ENCODE results near the gene LTBR. TPM values are rescaled to one million over a fixed set of nuclear protein-coding genes. Genes with fewer than 3 reads are reported as not detected.
A peak's percentile ranks its signal among the peaks of the same experiment; 100 is the strongest.
"Not testable (repeated sequence)": the region's sequence is repeated elsewhere in the genome, so short reads cannot be mapped to it uniquely, and the experiment has no call there.

LTBR gene
- total RNA-seq, 2 donors from 2014 or later: 0.47 to 1.4 TPM

DNA sequence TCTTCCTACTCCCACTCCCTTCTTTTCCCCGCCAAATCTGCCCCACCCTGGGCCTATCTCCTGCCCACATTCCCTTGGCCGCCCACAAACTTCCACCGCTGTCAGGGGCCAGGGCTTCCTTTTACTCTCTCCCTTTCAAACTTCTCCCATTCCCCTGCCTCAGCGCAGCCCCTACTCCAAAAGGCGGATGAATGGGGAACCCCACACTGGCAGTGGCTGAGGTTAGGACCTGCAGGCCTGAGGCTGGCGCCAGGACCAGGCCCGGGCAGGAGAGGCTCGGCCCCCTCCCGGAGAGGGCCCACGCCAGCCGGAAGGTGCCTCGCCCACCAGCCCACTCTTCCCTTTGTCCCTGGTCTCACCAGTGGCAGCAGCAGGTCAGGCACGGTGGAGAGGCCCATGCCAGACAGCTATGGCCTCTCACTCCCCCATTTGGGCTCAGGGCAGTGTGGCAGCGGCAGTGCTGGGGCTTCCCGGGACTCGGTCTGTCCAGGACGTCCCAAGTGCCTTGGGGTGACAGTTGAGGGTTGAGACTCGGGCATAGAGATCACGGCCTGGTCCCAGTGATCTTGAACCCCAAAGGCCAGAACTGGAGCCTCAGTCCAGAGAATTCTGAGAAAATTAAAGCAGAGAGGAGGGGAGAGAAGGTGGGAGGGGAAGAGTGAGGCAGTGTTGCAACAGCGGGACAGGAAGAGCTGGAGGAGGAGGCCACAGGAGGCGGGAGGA, 42.4 kb upstream of the LTBR start, which contains the start of gene TNFRSF1A:
Gene TNFRSF1A, minus strand, starts transcription at position 660 of the 723 bp plus-strand sequence. Its CDS starts 262 bp downstream, at position 398.
- DNase-seq (no peak), ATAC-seq (peak; percentile 53)
- H3K4me3 Mint-ChIP-seq: no peak within 1 kb of the TSS
- no peaks in the 10 kb centered on the region for H3K9me3 ChIP-seq (ENCODE audit: control insufficient read depth, low read length, poor library complexity, severe bottlenecking)
- H3K4me1 Mint-ChIP-seq: peaks cover 35% of the 10 kb centered on the region
- no peak within 1 kb of the TSS for H3K27ac Mint-ChIP-seq
- no peaks in the 10 kb centered on the region for H3K36me3 Mint-ChIP-seq (ENCODE audit: low read depth)
- H3K27me3 Mint-ChIP-seq: no peaks in the 10 kb centered on the region

DNA sequence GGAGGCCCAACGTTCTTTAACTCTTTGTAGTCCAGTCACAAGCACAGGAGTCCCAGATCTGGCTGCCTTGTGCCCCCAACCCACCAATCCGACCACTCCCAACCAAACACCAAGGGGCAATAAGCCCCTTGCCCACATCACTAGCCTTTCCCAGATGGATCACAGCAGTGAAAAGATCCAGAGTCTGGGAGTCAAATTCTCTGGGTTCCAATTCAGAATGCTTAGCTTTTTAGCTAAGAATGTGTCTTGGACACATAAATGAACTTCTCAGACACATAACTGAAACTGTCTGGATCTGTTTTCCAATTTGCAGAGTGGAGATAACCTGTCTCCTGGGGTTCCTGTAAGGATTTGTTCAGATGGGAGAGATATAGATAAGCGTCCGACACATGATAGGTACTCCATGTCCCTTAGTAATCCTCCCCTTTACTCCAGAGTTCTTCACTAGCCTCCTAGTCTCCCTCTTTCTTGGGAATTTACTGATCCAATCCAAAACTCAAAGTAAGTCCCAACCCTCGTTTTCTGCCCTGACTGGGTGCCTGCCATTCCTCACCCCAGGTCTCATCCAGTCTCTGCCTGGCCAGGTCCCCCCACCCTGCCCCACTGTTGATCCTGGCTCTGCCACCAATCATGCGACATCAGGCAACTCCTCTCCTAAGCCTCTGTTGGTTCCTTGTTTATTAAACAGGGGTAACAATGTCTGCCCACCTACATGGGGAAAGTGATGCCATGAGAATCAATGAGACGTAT, 41.6 kb upstream of the LTBR start:
- no peak overlapping the region for H3K4me3 Mint-ChIP-seq
- H3K27me3 Mint-ChIP-seq: no peaks in the 10 kb centered on the region
- no peak for ATAC-seq
- H3K4me1 Mint-ChIP-seq: peaks cover 41% of the 10 kb centered on the region
- no peaks in the 10 kb centered on the region for H3K9me3 ChIP-seq (ENCODE audit: control insufficient read depth, low read length, poor library complexity, severe bottlenecking)
- H3K27ac Mint-ChIP-seq: no peak overlapping the region
- no peak for DNase-seq
- no peaks in the 10 kb centered on the region for H3K36me3 Mint-ChIP-seq (ENCODE audit: low read depth)

DNA sequence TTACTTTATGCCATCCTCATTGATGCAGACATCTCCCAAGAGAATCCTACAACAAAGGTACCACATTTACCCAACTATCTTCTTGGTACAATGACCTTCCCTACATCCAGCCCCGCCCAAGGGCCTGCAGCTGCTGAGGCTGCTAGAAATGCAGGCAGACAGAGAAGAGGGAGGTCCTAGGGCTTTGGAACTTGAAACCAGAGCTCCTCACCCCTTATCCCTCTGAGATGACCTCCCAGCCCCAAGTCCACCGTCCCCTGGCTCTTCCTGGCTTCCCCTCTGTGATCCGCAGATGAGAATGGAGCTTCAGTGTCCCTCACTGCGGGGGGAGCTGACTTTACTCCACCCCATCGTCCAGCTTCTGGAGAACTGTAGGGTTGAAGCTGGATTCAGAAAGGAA, 40.4 kb upstream of the LTBR start:
- ATAC-seq: no peak
- DNase-seq: no peak
- Mint-ChIP-seq H3K27ac (no peak overlapping the region), H3K27me3 (no peaks in the 10 kb centered on the region), H3K36me3 (ENCODE audit: low read depth) (no peaks in the 10 kb centered on the region), H3K4me1 (peaks cover 44% of the 10 kb centered on the region), H3K4me3 (no peak overlapping the region)
- H3K9me3 ChIP-seq (ENCODE audit: control insufficient read depth, low read length, poor library complexity, severe bottlenecking): no peaks in the 10 kb centered on the region

DNA sequence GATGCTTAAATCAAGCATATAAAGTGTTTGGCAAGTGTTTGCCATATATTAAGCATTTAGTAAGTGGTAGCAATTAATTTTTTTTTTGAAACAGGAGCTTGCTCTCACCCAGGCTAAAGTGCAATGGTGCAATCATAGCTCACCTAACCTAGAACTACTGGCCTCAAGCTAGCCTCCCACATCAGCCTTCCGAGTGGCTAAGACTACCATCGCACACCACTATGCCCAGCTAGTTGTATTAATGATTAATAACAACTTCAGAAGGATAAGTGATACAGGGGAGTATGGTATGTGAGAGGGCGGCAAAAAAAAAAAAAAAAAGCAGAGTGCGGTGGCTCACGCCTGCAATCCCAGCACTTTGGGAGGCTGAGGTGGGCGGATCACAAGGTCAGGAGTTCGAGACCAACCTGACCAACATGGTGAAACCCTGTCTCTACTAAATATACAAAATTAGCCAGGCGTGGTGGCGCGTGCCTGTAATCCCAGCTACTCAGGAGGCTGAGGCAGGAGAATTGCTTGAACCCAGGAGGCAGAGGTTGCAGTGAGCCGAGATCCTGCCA, 39.8 kb upstream of the LTBR start:
- ATAC-seq; H3K36me3 Mint-ChIP-seq (ENCODE audit: low read depth); H3K4me3 Mint-ChIP-seq; H3K9me3 ChIP-seq (ENCODE audit: control insufficient read depth, low read length, poor library complexity, severe bottlenecking); H3K27ac Mint-ChIP-seq; DNase-seq; H3K27me3 Mint-ChIP-seq: not testable (repeated sequence)
- peaks cover 44% of the 10 kb centered on the region for H3K4me1 Mint-ChIP-seq

DNA sequence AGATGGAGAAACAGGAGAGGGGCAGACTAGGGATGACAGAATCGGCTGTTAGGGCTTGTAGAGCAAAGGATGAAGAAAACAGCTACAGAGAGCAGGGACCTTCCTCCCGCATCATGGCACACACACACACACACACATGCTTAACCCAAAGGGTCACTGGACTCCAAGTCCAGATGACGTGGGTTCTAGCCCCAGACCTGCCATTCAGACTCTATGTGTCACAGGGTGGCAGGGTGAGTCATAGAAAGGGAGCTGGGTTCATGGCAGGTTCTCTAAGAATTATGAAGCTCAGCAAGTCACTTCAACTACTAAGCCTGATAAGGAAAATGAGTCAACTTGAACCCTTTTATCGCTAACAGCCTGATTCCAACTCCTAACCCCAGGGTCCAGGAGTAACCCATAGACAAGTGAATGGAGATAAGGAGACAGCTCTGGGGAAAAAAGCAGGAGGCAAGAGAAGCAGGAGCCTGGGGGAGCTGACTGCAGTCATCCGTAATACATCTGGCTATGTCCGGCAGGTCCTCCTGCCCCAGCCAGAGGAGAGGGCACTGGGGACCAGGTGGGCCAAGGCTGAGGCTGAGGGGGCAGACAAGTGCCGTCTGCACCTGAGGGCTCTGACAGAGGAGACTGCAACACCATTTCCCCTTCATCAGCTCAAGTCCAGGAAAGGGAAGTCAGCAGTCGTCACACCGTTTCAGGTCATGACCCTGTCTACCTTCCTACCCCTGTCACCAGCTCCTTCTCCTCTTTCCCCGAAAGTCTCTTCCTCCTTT, 38.5 kb upstream of the LTBR start:
- no peak for DNase-seq
- Mint-ChIP-seq H3K36me3 (ENCODE audit: low read depth) (no peaks in the 10 kb centered on the region), H3K4me1 (peaks cover 44% of the 10 kb centered on the region)

DNA sequence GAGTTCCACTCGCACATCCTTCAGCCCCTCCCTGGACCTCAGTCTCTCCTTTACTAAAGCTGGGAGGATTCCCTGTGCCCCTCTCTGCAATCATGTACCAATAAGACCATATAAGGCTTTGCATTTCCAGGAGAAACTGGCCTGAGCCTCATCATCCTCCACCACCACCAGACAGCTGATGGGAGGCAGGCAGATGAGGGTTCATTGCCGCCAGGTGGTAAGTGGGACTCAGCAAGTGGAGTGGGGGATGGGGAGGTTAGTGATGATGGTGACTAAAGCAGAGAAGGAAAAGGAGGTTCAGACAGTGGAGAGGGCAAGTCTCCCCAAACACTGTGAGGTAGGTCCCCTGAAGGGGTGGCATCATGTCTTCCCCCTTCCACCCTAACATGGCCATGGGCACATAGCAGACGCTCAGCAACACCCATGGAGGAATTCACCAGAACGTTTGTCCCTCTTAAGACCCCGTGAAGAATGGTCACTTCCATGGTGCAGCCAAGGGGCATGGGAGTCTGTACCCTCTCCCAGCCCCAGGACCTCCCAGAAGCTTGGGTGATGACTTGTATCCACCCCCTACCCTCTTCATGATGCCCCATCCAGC, 37.6 kb upstream of the LTBR start:
- no peaks in the 10 kb centered on the region for H3K27me3 Mint-ChIP-seq
- ATAC-seq (no peak), DNase-seq (no peak)
- H3K9me3 ChIP-seq (ENCODE audit: control insufficient read depth, low read length, poor library complexity, severe bottlenecking): no peaks in the 10 kb centered on the region
- H3K4me3 Mint-ChIP-seq: peak overlapping the region; percentile 57
- H3K27ac Mint-ChIP-seq: peak overlapping the region; percentile 86
- H3K36me3 Mint-ChIP-seq (ENCODE audit: low read depth): no peaks in the 10 kb centered on the region
- peaks cover 41% of the 10 kb centered on the region for H3K4me1 Mint-ChIP-seq

More for the DNA sequence above, 38.5 kb upstream of the LTBR start:
- H3K9me3 ChIP-seq (ENCODE audit: control insufficient read depth, low read length, poor library complexity, severe bottlenecking): no peaks in the 10 kb centered on the region
- Mint-ChIP-seq H3K27me3 (no peaks in the 10 kb centered on the region), H3K4me3 (peak overlapping the region; percentile 57), H3K27ac (peak overlapping the region; percentile 86)
- ATAC-seq: peak; percentile 49

DNA sequence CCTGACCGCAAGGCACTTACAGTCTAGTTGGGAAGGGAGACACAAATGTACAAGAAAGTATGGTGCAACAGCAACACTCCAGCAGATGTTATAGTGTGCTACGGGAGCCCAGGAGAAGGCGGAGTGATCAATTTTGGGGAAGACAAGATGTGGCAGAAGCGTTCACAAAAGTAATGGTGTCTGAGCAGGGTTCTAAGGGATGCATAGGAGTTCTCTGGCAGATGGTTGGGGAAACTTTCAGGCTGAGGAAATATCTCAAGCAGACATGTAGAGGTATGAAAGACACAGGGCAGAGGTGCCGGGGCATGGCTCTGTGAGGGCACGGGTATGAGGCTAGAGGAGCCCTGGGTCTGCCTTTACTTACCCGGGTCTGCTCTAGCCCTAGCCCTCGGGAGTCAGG, 37.0 kb upstream of the LTBR start:
- DNase-seq (no peak), ATAC-seq (no peak)
- H3K27me3 Mint-ChIP-seq: no peaks in the 10 kb centered on the region
- H3K4me1 Mint-ChIP-seq: peaks cover 38% of the 10 kb centered on the region
- no peaks in the 10 kb centered on the region for H3K9me3 ChIP-seq (ENCODE audit: control insufficient read depth, low read length, poor library complexity, severe bottlenecking)
- no peaks in the 10 kb centered on the region for H3K36me3 Mint-ChIP-seq (ENCODE audit: low read depth)
- H3K4me3 Mint-ChIP-seq: no peak overlapping the region
- H3K27ac Mint-ChIP-seq: no peak overlapping the region

DNA sequence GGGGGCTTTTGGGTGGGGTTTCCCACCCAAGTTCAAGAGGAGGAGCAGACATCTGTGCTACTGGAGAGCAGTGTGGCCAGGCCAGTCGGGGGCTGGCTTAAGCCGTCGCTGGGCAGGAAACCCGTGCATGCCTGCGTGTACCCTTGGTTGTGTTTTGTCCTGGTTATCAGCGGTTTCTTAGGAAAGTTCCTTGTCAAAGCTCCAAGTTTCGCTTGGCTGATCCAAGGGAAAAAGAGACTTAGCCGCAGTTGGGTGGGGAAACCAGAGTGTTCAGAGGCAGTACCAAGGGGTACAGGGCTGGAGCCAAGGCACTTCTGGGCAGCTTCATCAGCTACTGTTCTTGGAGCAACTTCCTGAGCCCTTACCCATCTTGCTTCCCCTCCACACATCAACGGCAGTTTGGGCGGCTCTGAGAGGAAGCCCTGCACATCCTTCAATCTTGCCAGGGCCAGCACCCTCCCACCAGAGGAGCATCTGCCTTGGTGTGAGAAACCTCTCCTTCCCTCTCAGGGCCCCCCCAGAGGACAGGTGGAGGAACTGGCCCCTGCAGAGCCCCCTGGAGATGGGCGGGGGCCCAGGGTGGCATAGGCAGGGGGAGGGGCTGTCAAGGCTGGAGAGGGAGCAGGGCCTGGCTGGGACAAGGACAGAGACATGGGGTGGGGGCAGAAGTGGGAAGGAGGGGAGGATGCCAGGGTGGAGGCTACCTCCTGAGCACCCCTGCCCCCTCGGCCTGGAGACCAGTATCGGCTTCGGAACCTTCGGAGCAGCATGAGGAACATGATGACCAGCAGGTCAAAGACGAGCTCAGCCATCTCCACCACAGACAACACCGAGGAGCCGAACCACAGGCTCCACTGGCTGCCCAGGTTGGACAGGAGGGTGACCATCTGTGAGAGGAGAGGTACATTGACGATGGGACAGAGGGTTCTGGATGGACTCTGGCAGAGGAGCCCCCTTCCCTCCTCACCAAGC, 36.3 kb upstream of the LTBR start:
- no peaks in the 10 kb centered on the region for H3K9me3 ChIP-seq (ENCODE audit: control insufficient read depth, low read length, poor library complexity, severe bottlenecking)
- no peak overlapping the region for H3K4me3 Mint-ChIP-seq
- DNase-seq (no peak), ATAC-seq (no peak)
- no peak overlapping the region for H3K27ac Mint-ChIP-seq
- peaks cover 35% of the 10 kb centered on the region for H3K4me1 Mint-ChIP-seq
- no peaks in the 10 kb centered on the region for H3K27me3 Mint-ChIP-seq
- no peaks in the 10 kb centered on the region for H3K36me3 Mint-ChIP-seq (ENCODE audit: low read depth)

DNA sequence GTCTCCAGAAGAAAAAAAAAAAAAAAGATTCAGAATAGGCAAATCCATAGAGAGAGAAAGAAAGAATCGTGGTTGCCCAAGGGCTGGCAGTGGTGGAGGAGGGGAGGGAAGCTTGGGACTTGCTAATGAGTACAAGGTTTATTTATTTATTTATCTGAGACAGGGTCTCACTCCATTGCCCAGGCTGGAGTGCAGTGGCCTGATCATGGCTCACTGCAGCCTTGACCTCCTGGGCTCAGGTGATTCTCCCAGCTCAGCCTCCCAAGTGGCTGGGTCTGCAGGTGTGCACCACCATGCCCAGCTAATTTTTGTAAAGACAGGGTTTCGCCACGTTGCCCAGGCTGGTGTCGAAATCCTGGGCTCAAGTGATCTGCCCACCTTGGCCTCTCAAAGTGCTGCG, 32.3 kb upstream of the LTBR start:
- ATAC-seq (no peak), DNase-seq (no peak)
- H3K36me3 Mint-ChIP-seq (ENCODE audit: low read depth): peaks cover 2% of the 10 kb centered on the region
- H3K4me1 Mint-ChIP-seq: peaks cover 24% of the 10 kb centered on the region
- no peak overlapping the region for H3K27ac Mint-ChIP-seq
- no peak overlapping the region for H3K4me3 Mint-ChIP-seq
- peaks cover 16% of the 10 kb centered on the region for H3K27me3 Mint-ChIP-seq
- H3K9me3 ChIP-seq (ENCODE audit: control insufficient read depth, low read length, poor library complexity, severe bottlenecking): no peaks in the 10 kb centered on the region

DNA sequence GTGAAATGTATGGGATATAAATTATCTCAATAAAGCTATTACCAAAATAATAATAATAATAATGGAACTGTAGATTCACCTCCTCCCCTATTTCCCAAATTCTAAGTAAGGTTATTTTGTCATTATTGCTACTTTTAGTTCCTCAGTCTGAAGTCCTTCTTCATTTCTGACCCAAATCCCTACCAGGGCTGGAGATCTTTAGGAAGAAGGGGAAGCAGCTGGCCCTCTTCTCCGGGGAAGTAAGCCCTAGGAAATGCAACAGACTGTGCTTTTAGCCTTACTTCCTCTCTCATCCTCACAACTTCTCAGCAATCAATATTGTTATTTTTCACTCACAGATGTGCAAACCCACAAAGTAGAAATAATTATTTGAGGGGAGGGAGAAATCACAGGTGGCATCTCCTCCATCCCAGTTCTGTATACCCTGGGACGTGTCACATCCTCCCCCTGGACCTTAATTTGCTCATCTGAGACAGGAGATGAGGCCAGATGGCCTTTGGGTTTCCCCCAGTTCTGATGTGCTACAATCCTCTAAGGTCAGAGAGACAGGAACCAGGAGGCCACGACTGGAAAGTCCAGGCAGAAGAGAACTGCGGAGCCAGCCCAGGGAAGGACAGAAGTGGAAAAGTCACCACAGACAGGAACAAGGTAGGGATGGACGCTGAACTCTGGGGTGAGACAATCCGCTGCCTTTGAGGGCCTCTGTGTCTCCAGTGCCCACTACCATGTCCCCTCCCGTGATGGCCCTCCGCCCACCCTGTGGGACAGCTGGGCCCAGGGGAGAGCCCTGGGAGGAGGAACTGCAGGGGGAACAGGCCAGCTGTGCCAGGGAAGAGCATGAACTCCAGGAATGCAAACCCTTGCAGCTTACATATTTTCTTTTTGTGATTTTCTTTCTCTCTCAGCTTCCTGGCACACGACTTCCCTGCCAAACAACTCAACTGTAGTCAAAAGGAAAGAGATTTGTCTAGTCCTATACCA, 31.5 kb upstream of the LTBR start:
- H3K27me3 Mint-ChIP-seq: peaks cover 21% of the 10 kb centered on the region
- H3K36me3 Mint-ChIP-seq (ENCODE audit: low read depth): peaks cover 4% of the 10 kb centered on the region
- no peak overlapping the region for H3K4me3 Mint-ChIP-seq
- DNase-seq (no peak), ATAC-seq (no peak)
- H3K27ac Mint-ChIP-seq: no peak overlapping the region
- peaks cover 18% of the 10 kb centered on the region for H3K4me1 Mint-ChIP-seq
- no peaks in the 10 kb centered on the region for H3K9me3 ChIP-seq (ENCODE audit: control insufficient read depth, low read length, poor library complexity, severe bottlenecking)

Data from T-helper 17 cell (primary cell).